NCI-H82 (cell line): ENCODE results near the gene PTGR3.

Experiments
- DNase-seq: peaks from one replicate; lab custom pipeline; 2025; lab: John Stamatoyannopoulos, UW

The PTGR3 gene

GRCh38 chr18:75235896-75236295 is 27.0 kb upstream of the PTGR3 start:
- no peak for DNase-seq

DNA sequence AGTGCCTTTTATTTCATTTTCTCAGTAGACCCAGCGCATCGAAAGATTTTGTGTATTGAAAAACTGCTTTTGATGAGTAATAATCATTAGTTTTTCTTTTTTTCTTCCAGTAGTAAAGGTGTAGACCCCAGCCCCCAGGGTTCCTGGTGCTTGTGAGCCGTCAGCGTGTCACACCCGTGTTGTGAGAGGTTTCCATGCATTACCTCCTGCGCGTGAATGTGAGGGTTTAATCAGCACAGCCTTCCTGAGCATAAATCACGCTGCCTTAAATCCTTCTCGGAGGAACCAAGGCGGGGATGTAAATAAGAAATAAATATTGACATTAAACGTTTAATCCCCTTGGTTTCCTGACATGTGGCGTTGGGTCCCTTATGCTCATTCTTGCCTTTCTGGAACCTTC is 26.0 kb upstream of the PTGR3 start:
- peak; percentile 13 for DNase-seq

DNA sequence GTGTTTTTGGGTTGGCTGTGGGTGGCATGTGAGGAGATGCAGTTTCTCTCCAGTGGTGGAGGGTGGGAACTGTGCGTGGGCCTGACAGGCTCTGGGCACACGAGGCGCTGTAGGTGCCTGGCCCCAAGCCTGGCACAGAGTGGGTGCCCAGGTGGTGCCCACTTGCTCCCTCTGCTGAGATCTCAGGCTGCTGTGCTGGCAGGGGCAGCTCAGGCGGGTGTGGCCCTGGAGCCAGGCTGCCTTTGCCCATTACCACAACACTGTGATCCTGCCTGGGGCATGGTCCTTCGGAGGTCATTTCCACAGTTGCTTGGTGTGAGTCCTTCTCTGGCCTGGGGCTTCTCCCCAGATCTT is 22.1 kb upstream of the PTGR3 start:
- DNase-seq: no peak

GRCh38 chr18:75230163-75231052 is 21.5 kb upstream of the PTGR3 start:
- no peak for DNase-seq

DNA sequence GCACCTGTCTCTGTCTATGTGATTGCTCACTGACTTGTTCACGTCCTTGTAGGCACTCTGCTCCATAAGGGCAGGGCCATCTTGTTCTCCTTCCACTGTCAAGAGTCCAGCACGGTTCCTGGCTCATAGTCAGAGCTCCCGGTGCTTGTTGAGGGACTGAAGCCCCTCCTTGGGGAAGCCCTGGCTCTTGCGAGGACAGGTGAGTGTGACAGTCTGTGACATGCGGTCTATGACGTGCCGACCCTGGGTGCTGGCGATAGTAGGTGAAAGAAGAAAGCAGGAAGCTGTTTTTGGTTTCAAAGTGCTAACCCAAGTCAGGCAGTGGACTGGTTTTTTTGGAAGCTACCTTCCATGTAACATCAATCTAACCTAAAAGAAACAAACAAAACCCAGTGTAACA is 20.5 kb upstream of the PTGR3 start:
- DNase-seq: no peak

- no peak for DNase-seq
Observed at GRCh38 chr18:75228967-75229366, 20.0 kb upstream of the PTGR3 start.

GRCh38 chr18:75227535-75228296 is 18.8 kb upstream of the PTGR3 start:
- DNase-seq: no peak

DNA sequence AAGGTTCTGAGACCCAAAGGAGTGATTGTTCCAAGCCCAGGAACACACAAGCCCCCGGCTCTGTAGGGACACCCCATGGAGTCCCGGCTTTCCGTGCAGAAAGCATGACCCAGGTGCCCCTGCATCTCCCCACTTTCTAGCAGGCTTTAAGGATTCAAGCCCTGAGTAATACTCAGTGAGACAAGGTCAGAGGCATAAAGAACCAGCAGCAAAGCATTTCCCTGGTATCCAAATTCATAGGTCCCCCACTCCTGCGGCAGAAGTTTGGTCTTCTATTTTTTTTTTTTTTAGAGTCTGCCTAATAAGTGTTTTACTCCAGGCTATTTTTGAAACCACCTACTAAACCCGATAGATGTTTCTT is 18.0 kb upstream of the PTGR3 start:
- no peak for DNase-seq

GRCh38 chr18:75226286-75226955 is 17.5 kb upstream of the PTGR3 start:
- peak; percentile 44 for DNase-seq

DNA sequence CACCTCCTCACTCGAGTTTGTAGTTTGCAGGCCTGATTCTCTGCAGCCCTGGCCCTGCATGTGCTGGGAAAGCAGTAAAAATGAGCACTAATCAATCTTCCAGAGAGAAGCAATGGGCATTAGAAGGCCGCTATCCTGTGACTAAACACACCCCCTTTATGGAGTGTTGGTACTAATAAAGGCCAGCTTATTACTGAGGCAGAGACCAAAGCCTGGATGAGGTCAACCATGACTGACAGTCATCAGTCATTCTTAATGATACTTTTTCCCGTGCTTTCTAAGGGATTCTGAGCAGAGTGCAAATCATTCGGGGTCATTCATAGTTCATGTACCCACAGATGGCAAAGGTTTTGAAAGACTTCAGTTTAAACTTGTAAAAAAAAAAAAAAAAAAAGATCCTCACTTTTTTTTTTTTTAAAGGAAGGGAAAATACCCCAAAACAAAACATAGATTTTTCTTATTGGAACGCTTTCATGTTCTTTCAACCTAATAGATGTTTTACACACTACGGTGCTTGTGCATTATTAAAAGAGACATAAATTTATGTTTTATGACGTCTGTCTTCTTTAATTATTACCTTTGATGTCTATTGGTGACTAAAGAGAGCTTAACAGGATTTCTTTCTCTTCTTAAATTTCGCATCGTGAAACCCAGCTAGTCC is 14.9 kb upstream of the PTGR3 start:
- peak; percentile 77 for DNase-seq

DNA sequence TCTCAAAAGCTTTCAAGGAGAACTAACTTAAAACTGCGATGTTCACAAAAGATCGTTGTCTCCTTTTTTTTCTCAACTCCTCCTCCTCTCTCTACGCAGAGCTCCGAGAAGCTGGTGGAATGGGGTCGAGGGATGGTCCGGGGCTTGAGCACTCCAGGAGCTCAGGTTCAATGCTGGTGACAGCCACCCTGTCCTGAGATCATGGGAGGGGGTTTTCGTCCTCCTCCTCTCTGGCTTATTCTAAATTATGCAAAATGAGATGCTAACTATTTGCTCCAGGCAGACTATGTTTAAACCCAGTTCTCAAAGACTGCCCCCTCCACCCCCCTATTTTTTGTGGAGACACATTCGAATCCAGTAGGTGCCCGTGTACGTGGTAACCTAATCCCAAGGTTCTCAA is 13.5 kb upstream of the PTGR3 start:
- DNase-seq: no peak

GRCh38 chr18:75221897-75222296 is 13.0 kb upstream of the PTGR3 start:
- no peak for DNase-seq

DNA sequence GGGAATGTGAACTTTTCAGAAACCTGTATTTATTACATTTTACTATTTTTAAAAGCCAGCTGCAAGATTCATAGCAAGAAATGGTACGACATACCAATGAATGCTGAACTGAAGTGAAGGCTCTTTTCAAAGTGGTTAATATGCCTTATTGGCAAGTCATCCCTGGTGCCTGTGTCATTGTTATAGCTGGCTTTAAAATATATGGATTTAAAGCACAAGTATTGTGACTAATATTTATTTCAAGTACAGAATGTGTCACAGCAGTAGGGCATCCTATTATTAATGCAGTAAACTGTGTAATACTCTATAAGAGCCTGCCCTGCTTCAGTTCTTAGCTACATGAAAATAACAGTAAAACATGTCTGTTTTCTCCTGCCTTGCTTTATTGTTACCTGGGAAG is 12.5 kb upstream of the PTGR3 start:
- DNase-seq: no peak

- DNase-seq: no peak
Observed at GRCh38 chr18:75220551-75221355, 11.8 kb upstream of the PTGR3 start.

- DNase-seq: no peak
Observed at GRCh38 chr18:75219745-75220375, 10.9 kb upstream of the PTGR3 start.

GRCh38 chr18:75218065-75218923 is 9.4 kb upstream of the PTGR3 start:
- DNase-seq: peak; percentile 82

GRCh38 chr18:75216911-75217689 is 8.2 kb upstream of the PTGR3 start:
- no peak for DNase-seq

- no peak for DNase-seq
Observed at GRCh38 chr18:75216212-75216910, 7.4 kb upstream of the PTGR3 start.

- DNase-seq: peak; percentile 30
Observed at GRCh38 chr18:75215663-75216062, 6.7 kb upstream of the PTGR3 start.
